GM12873 (cell line): Measurements from ENCODE around the gene BMPR1B.

Experiments used
- CTCF ChIP-seq: IDR thresholded peaks from 2 replicates; pipeline ENCODE4 v1.5.1; 2012; ENCODE audit warnings: low read depth, mild to moderate bottlenecking, moderate library complexity, low read length, control low read depth; ENCODE audit not compliant: insufficient read depth; ENCODE audit errors: missing control alignments

The BMPR1B gene

DNA sequence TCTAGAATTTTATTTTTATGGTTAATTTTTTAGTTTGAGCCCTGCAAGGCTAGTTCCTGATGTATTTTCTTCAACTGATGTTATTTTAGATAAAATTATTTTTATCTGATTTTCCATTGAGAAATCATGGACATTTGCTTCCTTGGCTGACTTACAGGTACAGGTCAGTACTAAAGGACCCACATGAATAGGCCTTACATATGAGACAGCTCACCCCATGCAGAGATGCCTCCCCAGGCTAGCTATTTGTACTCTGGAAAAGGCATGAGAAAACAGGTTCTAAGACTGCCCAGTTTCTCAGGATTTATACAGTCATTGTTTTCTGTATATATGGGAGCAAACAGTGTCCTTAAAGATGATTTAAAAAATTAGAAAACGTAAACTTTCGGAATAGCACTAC, 255.5 kb downstream of the BMPR1B start:
- TF ChIP-seq CTCF = no peak

DNA sequence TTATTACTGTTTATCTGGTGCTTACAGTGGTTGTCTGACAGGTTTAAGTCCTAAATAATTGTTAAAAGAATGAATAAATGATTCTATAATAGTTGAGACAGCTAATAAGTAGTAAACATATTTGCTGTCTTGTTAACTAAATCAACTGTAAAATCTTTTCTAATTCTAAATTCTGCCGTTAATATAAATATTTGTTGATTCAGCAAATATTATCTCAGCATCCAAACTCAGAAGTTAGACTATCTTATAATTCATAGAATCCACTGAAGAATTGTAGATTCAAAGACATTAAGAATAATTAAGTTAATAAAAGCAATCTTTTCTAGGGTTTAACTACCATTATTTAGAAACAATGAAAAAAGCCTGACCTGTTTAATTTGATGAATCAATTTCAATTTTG, 256.3 kb downstream of the BMPR1B start:
- TF ChIP-seq CTCF = no peak

DNA sequence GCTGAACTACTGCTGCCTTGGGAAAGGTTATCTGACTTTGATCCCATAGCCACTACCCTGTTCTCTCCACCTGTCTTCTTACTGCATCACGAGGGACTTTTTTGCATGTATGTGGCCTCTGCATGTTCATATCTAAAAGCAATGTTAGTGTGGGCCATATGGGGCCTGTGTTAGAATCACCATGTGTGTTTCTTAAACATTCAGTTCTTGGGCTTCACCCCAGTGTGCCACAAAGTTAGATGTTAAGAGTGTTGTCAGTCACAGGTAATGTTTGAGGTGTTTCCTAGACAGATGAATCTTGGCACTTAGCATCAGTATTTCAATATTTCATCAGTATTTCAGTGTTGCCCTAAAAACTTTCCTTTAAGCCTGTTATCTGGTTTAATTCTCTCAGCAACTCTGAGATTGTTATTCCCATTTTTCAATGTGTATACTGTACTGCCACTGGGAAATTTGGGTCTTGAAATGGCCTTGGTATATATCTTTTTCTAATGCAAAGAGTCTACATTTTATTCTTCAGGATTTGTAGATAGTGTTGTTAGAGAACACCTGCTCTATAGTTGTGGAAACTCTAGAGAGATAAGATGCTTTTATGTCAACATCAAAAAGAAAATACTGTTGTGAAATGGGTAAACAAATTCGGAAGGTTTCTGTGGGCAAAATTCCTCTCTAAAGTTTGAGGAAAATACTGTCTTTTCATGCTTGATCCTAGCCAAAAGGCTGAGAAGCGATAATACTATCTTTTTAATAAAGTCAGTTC, 259.7 kb downstream of the BMPR1B start:
- TF ChIP-seq CTCF = no peak

DNA sequence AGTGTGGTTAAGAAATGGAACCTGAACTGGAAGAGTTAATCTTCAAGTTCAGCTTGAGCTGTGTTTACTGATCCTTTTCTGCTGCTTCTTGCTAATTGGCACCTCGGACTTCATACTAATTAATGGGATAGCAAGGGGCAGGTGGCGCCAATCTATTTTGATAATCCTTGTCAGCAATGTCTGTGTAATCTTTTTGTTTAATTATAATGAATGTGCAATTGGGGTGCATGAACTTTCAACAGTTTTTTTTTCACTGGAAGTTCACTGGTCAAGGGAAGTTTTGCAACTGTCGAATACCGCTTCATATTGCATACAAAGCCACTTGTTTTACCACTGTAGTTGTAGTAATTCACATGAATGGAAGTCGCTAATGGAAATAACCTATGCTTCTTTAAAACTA, 261.0 kb downstream of the BMPR1B start:
- no peak for TF ChIP-seq CTCF

DNA sequence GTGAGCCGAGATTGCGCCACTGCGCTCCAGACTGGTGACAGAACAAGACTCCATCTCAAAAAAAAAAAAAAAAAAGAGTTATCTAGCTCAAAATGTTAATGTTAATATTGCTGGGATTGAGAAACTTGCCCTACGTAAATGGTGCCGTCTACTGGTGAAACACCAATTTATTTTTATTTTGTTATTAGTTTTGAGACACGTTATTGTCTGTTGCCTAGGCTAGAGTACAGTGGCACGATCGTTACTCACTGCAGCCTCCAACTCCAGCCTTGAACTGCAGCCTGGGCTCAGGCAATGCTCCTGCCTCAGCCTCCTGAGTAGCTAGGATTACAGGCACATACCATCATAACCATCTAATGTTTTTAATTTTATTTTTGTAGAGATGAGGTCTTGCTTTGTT, 262.8 kb downstream of the BMPR1B start:
- no peak for TF ChIP-seq CTCF

GRCh38 chr4:95021099-95021498, 263.3 kb downstream of the BMPR1B start:
- no peak for TF ChIP-seq CTCF

DNA sequence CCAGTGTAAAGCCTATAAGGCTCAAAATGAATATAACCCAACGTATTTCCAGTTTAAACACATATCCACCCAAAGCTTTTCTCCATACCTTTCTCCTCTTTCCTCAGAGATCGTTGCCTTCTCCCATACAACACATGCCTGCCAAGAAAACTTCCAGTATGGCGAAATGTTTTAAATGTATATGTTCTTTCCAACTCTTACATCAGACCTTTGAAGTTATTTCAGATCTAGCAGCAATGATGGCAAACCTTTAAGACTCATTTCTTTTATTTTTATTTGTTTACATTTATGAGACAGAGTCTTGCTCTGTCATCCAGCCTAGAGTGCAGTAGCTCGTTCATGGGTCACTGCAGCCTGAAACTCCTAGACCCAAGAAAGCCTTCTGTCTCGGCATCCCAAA, 265.4 kb downstream of the BMPR1B start:
- TF ChIP-seq CTCF = no peak
